Stimulated activated CD8-positive, alpha-beta memory T cell treated with anti-CD3 and anti-CD28 coated beads, Interleukin-12 subunit alpha, Interleukin-12 subunit beta, amount 100 ng/mL, for 24 hours (primary cell): Measurements from ENCODE around the gene TCF25.
A peak's percentile ranks its signal among the peaks of the same experiment; 100 is the strongest.
"Not testable (repeated sequence)": the region's sequence is repeated elsewhere in the genome, so short reads cannot be mapped to it uniquely, and the experiment has no call there.

ENCODE experiments used
- DNase-seq: peaks from one replicate; pipeline ENCODE4 v3.0.0-alpha.2; 2020; ENCODE audit errors: extremely low read depth

The TCF25 gene

DNA sequence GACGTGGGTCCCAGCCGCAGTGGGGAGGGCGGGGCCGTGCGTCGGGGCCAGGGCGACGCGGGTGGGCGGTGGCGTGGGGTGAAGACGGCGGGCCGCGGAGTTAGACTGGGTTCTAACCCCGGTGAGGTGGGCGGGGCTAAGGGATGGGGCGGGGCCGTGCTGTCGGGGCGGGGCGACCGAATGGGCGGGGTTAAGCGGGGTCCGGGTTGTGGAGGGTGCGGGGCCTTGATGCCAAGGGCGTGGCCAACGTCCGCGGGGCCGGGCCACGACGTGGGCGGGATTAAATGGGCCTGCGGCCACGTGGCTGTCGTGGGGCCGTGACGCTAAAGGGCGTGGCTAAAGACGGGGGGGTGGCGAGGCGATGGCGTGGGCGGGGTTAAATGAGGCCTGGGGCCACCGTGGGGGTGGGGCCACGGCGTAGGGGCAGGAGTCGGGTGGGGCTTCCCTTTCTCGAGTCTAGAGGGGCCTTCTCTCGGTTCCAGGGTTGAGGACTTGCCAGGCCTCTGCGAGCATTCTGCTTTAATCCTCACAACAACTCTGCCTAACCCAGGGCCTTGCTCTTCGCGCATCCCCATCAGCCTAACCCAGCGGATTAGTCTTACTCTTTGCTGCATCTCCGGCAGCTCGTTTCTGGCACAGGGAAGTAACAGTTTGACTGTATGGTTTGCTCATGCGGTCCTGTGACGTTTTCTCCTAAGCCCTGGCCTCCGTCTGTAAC is 739 bp downstream of the TCF25 start:
- DNase-seq: peak; percentile 89

GRCh38 chr16:89879123-89879522 is 5.7 kb downstream of the TCF25 start:
- not testable (repeated sequence) for DNase-seq

DNA sequence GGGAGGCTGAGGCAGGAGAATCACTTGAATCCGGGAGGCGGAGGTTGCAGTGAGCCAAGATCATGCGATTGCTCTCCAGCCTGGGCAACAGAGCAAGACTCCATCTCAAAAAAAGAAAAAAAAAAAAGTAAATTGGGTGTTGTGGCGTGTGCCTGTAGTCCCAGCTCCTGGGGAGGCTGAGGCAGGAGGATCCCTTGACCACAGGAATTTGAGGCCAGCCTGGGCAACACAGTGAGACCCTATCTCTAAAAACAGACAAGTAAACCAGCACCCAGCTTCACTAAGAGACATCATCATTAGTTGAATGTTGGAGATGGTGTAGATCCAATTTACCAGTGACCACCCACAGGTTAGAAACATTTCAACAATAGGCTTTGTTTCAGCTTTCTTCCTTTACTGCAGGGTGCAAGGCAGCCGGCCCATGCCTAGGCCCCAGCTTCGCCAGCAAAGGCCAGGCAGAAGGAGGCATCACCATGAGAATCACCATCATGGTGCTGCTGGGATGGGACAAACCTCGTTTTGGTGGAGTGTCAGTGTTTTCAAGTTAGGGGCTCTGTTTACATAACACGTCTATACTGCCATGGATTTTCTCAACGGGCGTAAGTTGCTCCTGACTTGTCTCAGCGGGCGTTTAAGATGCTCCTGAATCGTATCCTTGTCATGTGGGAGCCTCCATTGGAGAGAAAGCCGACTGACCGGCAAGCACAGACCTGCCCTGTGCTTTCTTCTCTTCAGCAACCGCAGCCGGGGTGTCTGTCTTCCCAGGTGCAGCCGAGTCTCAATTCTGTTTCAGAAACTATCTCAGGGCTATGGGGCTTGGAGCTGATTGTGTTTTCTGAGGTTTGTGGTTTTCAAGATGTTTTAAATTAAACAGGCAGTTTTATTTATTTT is 7.3 kb downstream of the TCF25 start:
- DNase-seq: no peak

DNA sequence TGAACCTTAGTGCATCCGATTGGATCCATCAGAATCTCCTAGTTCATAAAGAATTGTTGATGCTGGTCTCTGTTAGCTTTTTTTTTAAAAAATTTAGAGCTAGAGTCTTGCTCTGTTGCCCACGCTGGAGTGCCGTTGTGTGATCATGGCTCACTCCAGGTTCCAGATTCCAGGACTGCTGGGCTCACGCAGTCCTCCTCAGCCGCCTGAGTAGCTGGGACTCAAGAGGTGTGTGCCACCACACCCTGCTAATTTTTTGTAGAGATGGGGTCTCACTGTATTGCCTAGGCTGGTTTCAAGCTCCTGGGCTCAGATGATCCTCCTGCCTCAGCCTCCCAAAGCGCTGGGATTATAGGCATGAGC is 8.0 kb downstream of the TCF25 start:
- no peak for DNase-seq

DNA sequence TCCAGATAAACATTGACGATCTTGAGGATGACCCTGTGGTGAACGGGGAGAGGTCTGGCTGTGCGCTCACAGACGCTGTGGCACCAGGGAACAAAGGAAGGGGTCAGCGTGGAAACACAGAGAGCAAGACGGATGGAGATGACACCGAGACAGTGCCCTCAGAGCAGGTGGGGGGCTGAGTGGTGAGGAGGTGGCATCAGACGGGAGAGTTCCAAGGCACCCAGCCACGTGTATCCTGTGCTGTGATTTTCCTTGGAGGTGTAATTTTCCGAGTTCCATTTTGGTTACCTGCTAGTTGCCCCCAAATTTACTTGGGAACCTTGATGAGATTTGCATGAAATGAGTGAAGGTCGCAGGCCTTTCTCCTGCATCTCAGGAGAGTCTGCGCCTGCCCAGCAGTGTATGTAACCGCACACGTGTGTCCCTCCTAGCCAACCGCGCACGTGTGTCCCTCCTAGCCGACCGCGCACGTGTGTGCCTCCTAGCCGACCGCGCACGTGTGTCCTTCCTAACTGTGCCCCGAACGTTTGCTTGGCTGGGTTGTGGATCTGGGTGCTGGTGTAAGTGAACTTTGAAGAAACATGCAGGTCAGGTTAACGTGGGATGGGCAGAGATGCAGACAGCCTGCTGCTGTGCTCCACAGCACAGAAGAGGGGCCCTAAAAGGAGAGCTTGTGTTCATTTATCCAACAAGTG is 10.1 kb downstream of the TCF25 start:
- DNase-seq: no peak

DNA sequence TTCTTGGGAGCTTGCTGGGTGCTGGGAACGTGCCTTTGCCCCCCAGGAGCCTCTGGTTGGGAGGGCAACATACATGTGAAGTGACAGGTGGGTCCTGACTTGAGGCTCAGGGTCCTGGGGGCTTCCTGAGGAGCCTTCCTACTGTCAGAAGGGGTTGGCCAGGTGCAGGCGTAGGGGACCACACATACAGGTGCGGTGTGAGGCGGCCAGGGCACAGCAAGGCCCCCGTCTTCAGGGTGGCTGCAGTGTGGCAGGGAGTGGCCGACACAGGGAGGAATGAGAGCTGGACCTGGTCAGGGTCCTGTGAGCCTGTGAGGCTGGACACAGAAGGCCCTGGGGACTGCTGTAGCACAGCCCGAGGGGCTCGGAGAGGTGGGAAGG is 10.6 kb downstream of the TCF25 start:
- no peak for DNase-seq

GRCh38 chr16:89887243-89887642 is 13.9 kb downstream of the TCF25 start:
- no peak for DNase-seq

- no peak for DNase-seq
Observed at GRCh38 chr16:89890200-89890599, 16.8 kb downstream of the TCF25 start.

- no peak for DNase-seq
Observed at GRCh38 chr16:89890886-89891657, 17.7 kb downstream of the TCF25 start.

DNA sequence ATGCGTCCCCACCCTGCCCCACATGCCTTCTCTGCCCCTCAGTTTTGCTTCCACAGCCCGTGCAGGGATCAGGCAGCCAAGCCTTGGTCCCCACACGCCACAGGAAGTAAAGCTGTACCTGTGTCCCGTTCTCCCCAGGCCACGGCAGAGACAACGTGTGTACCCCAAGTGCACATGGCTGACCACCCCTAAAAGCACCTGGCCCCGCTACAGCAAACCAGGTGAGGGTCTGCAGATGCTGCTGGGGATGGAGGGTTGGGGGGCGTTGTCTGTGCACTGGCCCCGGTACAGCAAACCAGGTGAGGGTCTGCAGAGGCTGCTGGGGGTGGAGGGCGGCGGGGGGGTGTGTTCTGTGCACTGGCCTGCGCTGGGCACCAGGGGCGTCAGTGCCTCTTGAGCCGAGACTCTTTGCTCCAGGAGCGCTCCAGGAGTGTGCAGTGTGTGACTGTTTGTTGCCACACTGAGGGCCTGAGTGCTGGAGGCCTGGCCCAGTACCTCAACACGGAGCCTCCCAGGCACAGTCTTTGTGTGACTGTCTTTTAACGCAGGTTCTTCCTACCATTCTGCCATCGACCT is 18.8 kb downstream of the TCF25 start:
- no peak for DNase-seq

DNA sequence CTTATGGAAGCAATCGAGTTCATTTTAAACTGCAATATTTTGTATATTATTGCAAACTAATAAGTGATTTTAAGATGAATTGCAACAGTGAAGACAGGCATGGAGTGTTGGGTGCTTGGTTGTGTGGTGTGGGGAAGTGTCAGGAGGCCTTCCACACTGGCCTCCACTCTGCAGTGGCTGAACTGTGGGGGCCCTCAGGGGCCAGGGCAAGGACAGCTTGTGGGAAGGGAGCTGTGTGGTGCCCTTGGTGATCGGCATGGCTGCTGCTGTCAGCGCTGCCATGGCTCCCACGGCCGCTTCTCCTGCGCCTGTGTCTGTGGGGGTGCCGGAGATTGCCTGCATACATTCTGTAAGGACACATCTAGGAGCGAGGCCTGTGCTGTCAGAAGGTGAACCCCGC is 19.2 kb downstream of the TCF25 start:
- no peak for DNase-seq

- DNase-seq: no peak
Observed at GRCh38 chr16:89893642-89894548, 20.5 kb downstream of the TCF25 start.

DNA sequence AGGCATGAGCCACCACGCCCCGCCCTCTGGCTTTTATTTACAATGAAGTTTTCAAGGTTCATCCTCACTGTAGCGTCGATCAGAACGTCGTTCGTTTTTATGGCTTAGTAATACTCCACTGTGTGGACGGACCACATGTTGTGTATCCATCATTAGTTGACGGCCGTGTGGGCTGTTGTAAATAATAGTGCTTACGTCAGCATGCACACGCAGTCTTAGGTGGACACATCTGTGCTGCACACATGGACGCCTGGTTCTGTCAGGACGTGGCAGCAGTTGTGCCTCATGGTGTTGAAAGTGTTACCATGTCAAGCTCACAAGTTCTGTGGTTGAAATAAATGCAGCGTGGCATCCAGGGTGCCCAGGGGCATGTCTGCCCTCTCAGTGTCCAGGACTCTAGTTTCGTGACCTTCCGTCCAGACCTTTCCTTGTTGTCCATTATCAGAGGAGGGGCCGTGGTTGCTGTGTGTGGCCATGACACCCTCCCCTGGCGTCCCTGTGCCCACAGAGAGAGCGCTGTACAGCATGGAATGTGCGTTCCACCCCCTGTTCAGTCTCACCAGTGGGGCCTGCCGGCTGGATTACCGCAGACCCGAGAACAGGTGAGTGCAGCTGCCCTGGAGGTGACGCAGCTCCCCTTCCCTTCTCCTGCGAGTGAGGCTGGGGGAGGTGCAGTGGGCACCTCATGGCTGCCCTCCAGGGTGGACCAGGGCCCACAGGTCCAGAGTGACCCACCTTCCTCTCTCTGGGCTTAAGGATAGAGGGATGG is 22.3 kb downstream of the TCF25 start:
- no peak for DNase-seq

DNA sequence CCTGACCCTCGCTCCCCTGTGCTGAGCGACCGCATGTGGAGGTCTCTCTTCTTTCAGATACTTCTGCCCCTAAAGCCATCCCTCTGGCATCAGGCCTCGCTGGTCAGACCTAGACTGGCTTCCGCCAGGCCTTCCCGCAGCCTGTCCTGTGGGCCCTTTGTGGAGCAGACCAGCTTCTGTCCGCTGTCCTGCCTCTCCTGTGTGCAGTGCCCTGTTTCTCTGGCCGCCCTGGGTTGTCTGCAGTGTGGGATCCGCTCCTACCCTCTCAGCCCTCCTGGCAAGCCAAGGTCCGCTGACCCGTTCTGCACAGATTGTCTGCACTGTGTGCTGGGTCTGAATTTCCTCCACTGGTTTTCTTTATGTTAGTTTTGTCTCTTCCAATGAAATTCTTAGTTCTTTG is 23.8 kb downstream of the TCF25 start:
- no peak for DNase-seq

- DNase-seq: no peak
Observed at GRCh38 chr16:89898201-89898967, 25.0 kb downstream of the TCF25 start.

GRCh38 chr16:89899879-89900481 is 26.6 kb downstream of the TCF25 start:
- no peak for DNase-seq

DNA sequence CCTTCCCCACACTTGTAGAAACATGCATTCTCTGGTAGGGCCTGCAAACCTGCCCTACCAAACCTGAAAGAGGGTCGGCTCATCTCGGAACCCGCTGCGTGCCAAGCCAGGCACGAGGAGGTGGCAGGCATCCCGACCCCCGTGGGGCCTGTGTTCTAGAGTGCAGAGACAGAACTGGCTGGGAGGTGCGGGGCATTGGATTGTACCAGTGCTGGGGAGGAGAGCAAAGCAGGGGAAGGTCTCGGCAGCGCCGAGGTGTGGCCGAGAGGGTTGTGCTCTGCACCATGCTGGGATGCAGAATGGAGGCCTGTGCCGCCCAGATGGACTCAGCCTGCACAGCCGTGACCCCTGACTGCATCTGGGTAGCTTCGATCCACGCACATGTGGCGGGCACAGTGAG is 27.5 kb downstream of the TCF25 start:
- no peak for DNase-seq

DNA sequence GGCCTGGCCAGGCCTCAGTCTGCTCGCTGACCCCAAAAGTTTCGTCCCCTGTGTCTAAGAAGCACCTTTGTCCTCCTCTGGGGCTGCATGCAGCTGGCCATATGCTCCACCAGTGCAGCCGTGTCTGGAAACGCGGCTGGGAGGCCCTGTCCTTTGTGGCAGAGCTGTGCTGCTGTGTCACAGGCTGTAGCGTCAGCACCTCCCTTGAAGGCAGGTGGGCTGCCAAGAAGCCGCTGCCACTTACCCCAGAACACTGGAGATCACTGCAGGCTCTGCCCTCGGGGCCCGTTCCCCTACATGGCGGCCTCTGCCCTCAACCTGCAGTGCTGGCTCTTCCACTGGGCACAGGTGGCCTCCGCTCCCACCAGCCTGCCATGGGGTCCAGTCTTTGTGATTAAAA is 29.6 kb downstream of the TCF25 start:
- no peak for DNase-seq
